IMR-90 (cell line): ENCODE data around the gene TAF1B. TPM values are rescaled to one million over a fixed set of nuclear protein-coding genes. Genes with fewer than 3 reads are reported as not detected.

Experiments
- ATAC-seq: fragments of 200-7000 bp; cut with Tn5 transposase; 2 replicates; pipeline ENCODE4 v1.9.1; 2020; ENCODE audit warnings: low read depth, mild to moderate bottlenecking, moderate library complexity
- BruUV-seq: library from RNA; stranded (reverse); fragments of 400-500 nt; replicated peaks from 2 replicates; lab custom pipeline; 2021; lab: Mats Ljungman, UMichigan
- CTCF ChIA-PET: fragments of 300-600 bp; formaldehyde crosslinking; extraction: SDS; loops from one replicate; lab custom pipeline; 2021; ENCODE audit warnings: antibody characterized with exemption; lab: Yijun Ruan, JAX
- POLR2A ChIA-PET: fragments of 300-600 bp; sonication (Branson Sonifier 250); formaldehyde crosslinking; loops from one replicate; lab custom pipeline; 2022; ENCODE audit warnings: antibody characterized with exemption; ENCODE audit not compliant: unreplicated experiment; lab: Charles Lee
- DNase-seq: peaks from one replicate; pipeline ENCODE4 v3.0.0; 2013
- H2AFZ ChIP-seq: replicated peaks from 2 replicates; pipeline ENCODE3; 2013; ENCODE audit warnings: low read length, mild to moderate bottlenecking; ENCODE audit not compliant: poor library complexity
- H2AK5ac ChIP-seq: 2 replicates; pipeline ENCODE4 v1.6.1; 2013; ENCODE audit warnings: low read depth, low read length, inconsistent platforms
- H2AK9ac ChIP-seq: replicated peaks from 2 replicates; pipeline ENCODE3; 2013; ENCODE audit warnings: mild to moderate bottlenecking, low read depth, low read length, moderate library complexity; ENCODE audit not compliant: poor library complexity
- H2BK120ac ChIP-seq: 2 replicates; pipeline ENCODE4 v1.6.1; 2013; ENCODE audit warnings: low read depth, low read length, inconsistent platforms
- H2BK15ac ChIP-seq: 3 replicates; pipeline ENCODE4 v1.6.1; 2013; ENCODE audit warnings: low read depth, low read length, inconsistent platforms
- H2BK20ac ChIP-seq: 2 replicates; pipeline ENCODE4 v1.6.1; 2013; ENCODE audit warnings: low read depth, mild to moderate bottlenecking, inconsistent platforms, low read length, moderate library complexity
- H2BK5ac ChIP-seq: 2 replicates; pipeline ENCODE4 v1.6.1; 2013; ENCODE audit warnings: mild to moderate bottlenecking, low read depth, low read length, inconsistent platforms; ENCODE audit not compliant: poor library complexity, severe bottlenecking
- H3K14ac ChIP-seq: replicated peaks from 2 replicates; pipeline ENCODE4 v1.6.1; 2013; ENCODE audit warnings: low read depth, low read length, inconsistent platforms
- H3K18ac ChIP-seq: 2 replicates; pipeline ENCODE4 v1.6.1; 2013; ENCODE audit warnings: low read depth, low read length, control low read depth
- H3K23ac ChIP-seq: 2 replicates; pipeline ENCODE4 v1.6.1; 2013; ENCODE audit warnings: low read depth, low read length, inconsistent platforms
- H3K27ac ChIP-seq: 2 replicates; pipeline ENCODE4 v1.5.1; 2013; ENCODE audit warnings: mild to moderate bottlenecking, control low read depth, low read length; ENCODE audit not compliant: insufficient read depth
- H3K27me3 ChIP-seq: 2 replicates; pipeline ENCODE4 v1.6.1; 2013; ENCODE audit warnings: low read length; ENCODE audit not compliant: control insufficient read depth, insufficient read depth
- H3K36me3 ChIP-seq: 2 replicates; pipeline ENCODE4 v1.6.1; 2013; ENCODE audit warnings: low read length, mixed read lengths; ENCODE audit not compliant: control insufficient read depth, insufficient read depth
- H3K4ac ChIP-seq: 2 replicates; pipeline ENCODE4 v1.6.1; 2013; ENCODE audit warnings: low read depth, low read length, inconsistent platforms
- H3K4me1 ChIP-seq: 2 replicates; pipeline ENCODE4 v1.6.1; 2013; ENCODE audit warnings: low read length, mixed read lengths; ENCODE audit not compliant: control insufficient read depth, insufficient read depth
- H3K4me2 ChIP-seq: 2 replicates; pipeline ENCODE4 v1.6.1; 2013; ENCODE audit warnings: low read depth, mild to moderate bottlenecking, control low read depth, low read length, moderate library complexity
- H3K4me3 ChIP-seq: 2 replicates; pipeline ENCODE4 v1.5.1; 2013; ENCODE audit warnings: low read depth, mild to moderate bottlenecking, control low read depth, low read length, moderate library complexity; ENCODE audit not compliant: insufficient read depth
- H3K56ac ChIP-seq: 2 replicates; pipeline ENCODE4 v1.6.1; 2013; ENCODE audit warnings: low read length, inconsistent platforms; ENCODE audit not compliant: insufficient read depth; ENCODE audit errors: extremely low read depth
- H3K79me1 ChIP-seq, 2 experiments: 2 replicates each; pipeline ENCODE4 v1.6.1; 2013; ENCODE audit warnings: low read length in 2 of 2, inconsistent platforms in 1 of 2, low read depth in 1 of 2
- H3K9ac ChIP-seq: 2 replicates; pipeline ENCODE4 v1.6.1; 2013; ENCODE audit warnings: low read depth, low read length, control low read depth
- H3K9me1 ChIP-seq: 2 replicates; pipeline ENCODE4 v1.6.1; 2013; ENCODE audit warnings: low read length, inconsistent platforms; ENCODE audit not compliant: insufficient read depth
- H3K9me3 ChIP-seq: 2 replicates; pipeline ENCODE4 v1.6.1; 2013; ENCODE audit warnings: low read length; ENCODE audit not compliant: control insufficient read depth, insufficient read depth
- H4K20me1 ChIP-seq: 2 replicates; pipeline ENCODE4 v1.6.1; 2013; ENCODE audit warnings: low read length, inconsistent platforms; ENCODE audit not compliant: insufficient read depth
- H4K5ac ChIP-seq: 2 replicates; pipeline ENCODE4 v1.6.1; 2013; ENCODE audit warnings: mild to moderate bottlenecking, low read depth, low read length, control low read depth
- H4K8ac ChIP-seq, 2 experiments: 2 replicates each; pipeline ENCODE4 v1.6.1; 2013; ENCODE audit warnings: low read depth in 2 of 2, low read length in 2 of 2, control low read depth in 1 of 2, inconsistent platforms in 1 of 2
- H4K91ac ChIP-seq: 2 replicates; pipeline ENCODE4 v1.6.1; 2013; ENCODE audit warnings: low read depth, low read length, inconsistent platforms; ENCODE audit not compliant: insufficient read depth
- BHLHE40 ChIP-seq: fragments of 150-350 bp; IDR thresholded peaks from 2 replicates; pipeline ENCODE4 v1.6.1; 2016; ENCODE audit warnings: mild to moderate bottlenecking, low read depth, low read length
- CEBPB ChIP-seq: IDR thresholded peaks from 2 replicates; pipeline ENCODE4 v1.6.1; 2012; ENCODE audit warnings: low read depth, low read length, improper control_type of control experiment
- CHD1 ChIP-seq: IDR thresholded peaks from 2 replicates; pipeline ENCODE4 v1.6.1; 2012; ENCODE audit warnings: low read depth, low read length, improper control_type of control experiment
- CTCF ChIP-seq: conservative IDR thresholded peaks from 2 replicates; pipeline ENCODE4 v1.5.1; 2012; ENCODE audit warnings: mild to moderate bottlenecking, low read depth, low read length, improper control_type of control experiment
- ELK1 ChIP-seq: fragments of 150-350 bp; IDR thresholded peaks from 2 replicates; pipeline ENCODE4 v1.6.1; 2016; ENCODE audit warnings: low read depth, mild to moderate bottlenecking, low read length, moderate library complexity, borderline replicate concordance
- FOS ChIP-seq: fragments of 150-350 bp; IDR thresholded peaks from 2 replicates; pipeline ENCODE4 v1.6.1; 2016; ENCODE audit warnings: low read depth, low read length
- MAFK ChIP-seq: IDR thresholded peaks from 2 replicates; pipeline ENCODE4 v1.6.1; 2012; ENCODE audit warnings: low read depth, low read length, improper control_type of control experiment
- MAZ ChIP-seq: IDR thresholded peaks from 2 replicates; pipeline ENCODE4 v1.6.1; 2012; ENCODE audit warnings: low read depth, mild to moderate bottlenecking, low read length, improper control_type of control experiment, moderate library complexity, borderline replicate concordance
- MXI1 ChIP-seq: IDR thresholded peaks from 2 replicates; pipeline ENCODE4 v1.6.1; 2012; ENCODE audit warnings: low read depth, mild to moderate bottlenecking, low read length, moderate library complexity, borderline replicate concordance
- NFE2L2 ChIP-seq: fragments of 150-350 bp; IDR thresholded peaks from 2 replicates; pipeline ENCODE4 v1.6.1; 2016; ENCODE audit warnings: low read depth, mild to moderate bottlenecking, low read length
- POLR2A ChIP-seq: IDR thresholded peaks from 2 replicates; pipeline ENCODE4 v1.6.1; 2012; ENCODE audit warnings: mild to moderate bottlenecking, low read depth, low read length
- RAD21 ChIP-seq: IDR thresholded peaks from 2 replicates; pipeline ENCODE4 v1.6.1; 2012; ENCODE audit warnings: low read length, improper control_type of control experiment
- RCOR1 ChIP-seq: IDR thresholded peaks from 2 replicates; pipeline ENCODE4 v1.6.1; 2012; ENCODE audit warnings: mild to moderate bottlenecking, low read length, improper control_type of control experiment; ENCODE audit not compliant: insufficient replicate concordance
- RFX5 ChIP-seq: IDR thresholded peaks from 2 replicates; pipeline ENCODE4 v1.8.0; 2012; ENCODE audit warnings: low read depth, mild to moderate bottlenecking, low read length, moderate library complexity
- SMC3 ChIP-seq: fragments of 150-350 bp; IDR thresholded peaks from 2 replicates; pipeline ENCODE4 v1.6.1; 2016; ENCODE audit warnings: low read depth, mild to moderate bottlenecking, antibody characterized with exemption, low read length, moderate library complexity
- USF2 ChIP-seq: fragments of 150-350 bp; IDR thresholded peaks from 2 replicates; pipeline ENCODE4 v1.6.1; 2017; ENCODE audit warnings: mild to moderate bottlenecking, antibody characterized with exemption, low read length, low read depth
- WGBS, 2 experiments: methylation state at CpG; one replicate each; pipeline versions ENCODE4 v1.1.5 to v1.1.7; 2013; ENCODE audit warnings: missing lambda C conversion rate in 2 of 2; ENCODE audit not compliant: insufficient read length in 1 of 2; ENCODE audit errors: extremely low coverage in 2 of 2; 5-methylcytosine and 5-hydroxymethylcytosine counted together
- dilution Hi-C: fragments of 300-500 bp; cut with HindIII; formaldehyde crosslinking; loops from one replicate; pipeline ENCODE4 v1.14.3; 2018; ENCODE audit warnings: low sequenced_read_pairs; ENCODE audit not compliant: unreplicated experiment
- in situ Hi-C: fragments of 300-500 bp; cut with MboI; formaldehyde crosslinking; loops from 3 replicates; pipeline ENCODE4 v1.14.3; 2019; ENCODE audit warnings: low sequenced_read_pairs, inconsistent platforms, mixed read lengths
- intact Hi-C: fragments of 100-400 bp; cut with micrococcal nuclease; formaldehyde crosslinking; loops from 2 replicates; pipeline ENCODE4 v1.10.0; 2022
- polyA plus RNA-seq, 3 experiments: library from polyadenylated mRNA; depleted of rRNA; stranded (reverse); fragments of >200 nt; gene quantifications; 2 replicates each; pipeline ENCODE4 v1.2.3, GENCODE V29; 2012; ENCODE audit warnings: low replicate concordance in 1 of 3
- total RNA-seq: library from RNA; depleted of rRNA; stranded (reverse); fragments of >200 nt; gene quantifications from 2 replicates; pipeline ENCODE4 v1.2.3, GENCODE V29; 2012

Gene TAF1B
- total and polyA plus RNA-seq, 2 of the 4 experiments (the other 2 are of a cell fraction) = 8.4 to 19.9 TPM

DNA sequence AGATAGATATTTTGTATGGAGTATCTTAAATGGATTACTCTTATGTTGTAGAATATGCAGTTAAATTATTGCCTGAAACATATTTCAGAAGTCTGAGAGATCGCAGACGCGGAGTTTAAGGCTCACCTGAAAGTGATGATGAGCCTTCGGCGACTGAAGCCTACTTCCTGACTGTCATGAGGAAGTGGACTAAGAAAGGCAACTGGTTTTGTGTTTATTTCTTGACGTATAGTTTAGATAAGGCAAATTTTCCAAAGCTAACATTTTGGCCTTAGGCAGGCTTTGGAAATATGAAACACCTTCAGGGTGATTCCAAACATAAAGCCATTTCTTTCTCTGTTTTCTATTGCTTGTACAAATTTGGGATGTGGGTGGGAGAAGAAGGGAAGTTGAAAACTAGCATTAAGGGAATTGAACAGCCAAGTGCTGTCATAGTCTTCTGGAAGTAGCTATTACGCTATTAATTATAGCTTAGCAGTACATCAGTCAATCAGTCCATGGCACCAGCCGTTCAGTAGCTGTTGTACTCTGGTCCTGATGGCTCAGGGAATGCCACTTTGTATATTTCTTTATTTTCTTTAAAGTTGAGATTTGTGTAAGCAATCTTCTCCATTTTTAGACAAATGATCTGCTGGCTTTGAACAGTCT lies 109.7 kb downstream of the TAF1B start:
- Histone ChIP-seq H2BK15ac (no peak overlapping the region), H2AK5ac (no peak overlapping the region), H3K23ac (0 out of 2 replicates have a peak overlapping the region, but pooled peaks have one; percentile 1), H2BK120ac (no peak overlapping the region), H3K9ac (no peak overlapping the region), H4K5ac (no peak overlapping the region), H2BK20ac (no peak overlapping the region), H3K27me3 (peaks cover 14% of the 10 kb centered on the region), H4K8ac (no peak overlapping the region), H4K20me1 (no peaks in the 10 kb centered on the region), H3K56ac (no peak overlapping the region), H2AK9ac (no peak overlapping the region), H3K18ac (no peak overlapping the region), H3K27ac (no peak overlapping the region), H3K4me3 (no peak overlapping the region), H4K91ac (no peak overlapping the region), H3K9me3 (no peaks in the 10 kb centered on the region), H3K4ac (no peak overlapping the region), H2BK5ac (no peak overlapping the region), H2AFZ (no peak overlapping the region), H3K4me1 (peaks cover 3% of the 10 kb centered on the region; the same call in 1 of the 2 replicates), H3K36me3 (no peaks in the 10 kb centered on the region), H3K9me1 (no peaks in the 10 kb centered on the region), H3K79me1 (no peaks in the 10 kb centered on the region), H3K14ac (no peak overlapping the region), H3K4me2 (no peak overlapping the region)
- intact Hi-C loops = loop anchor here (5.0 kb wide), 2 partner anchors 141 to 396 kb away; partner anchors contain the start of gene ADAM17
- ATAC-seq = no peak
- DNase-seq = no peak
- in situ Hi-C loops = no loop called here
- ChIA-PET CTCF (interaction anchor here (1.0 kb wide), 1 partner anchor 31 kb away, joined by 3 read pairs; no protein-coding TSS in a partner anchor), POLR2A (no interaction called here)
- dilution Hi-C loops = no loop called here
- no CpG with 5 or more reads among the region's 8 CpGs for WGBS, 2 experiments
- BruUV-seq = no TSS peak
- TF ChIP-seq BHLHE40 = no peak
- TF ChIP-seq POLR2A = no peak
- no peak for TF ChIP-seq RAD21
- TF ChIP-seq RCOR1 = no peak
- no peak for TF ChIP-seq CHD1
- no peak for TF ChIP-seq USF2
- TF ChIP-seq FOS = no peak
- no peak for TF ChIP-seq CTCF
- no peak for TF ChIP-seq MAFK
- no peak for TF ChIP-seq ELK1
- no peak for TF ChIP-seq RFX5
- TF ChIP-seq NFE2L2 = no peak
- TF ChIP-seq SMC3 = no peak
- TF ChIP-seq CEBPB = no peak
- TF ChIP-seq MAZ = no peak
- TF ChIP-seq MXI1 = no peak
